BE2C (cell line): ENCODE measurements around the gene NHSL2.

ENCODE experiments used
- DNase-seq: peaks from one replicate; pipeline ENCODE4 v3.0.0-alpha.2; 2020
- H3K27me3 ChIP-seq: fragments of 250-450 bp; sonication (Bioruptor Pico); 2 replicates; pipeline ENCODE4 v1.5.1; 2020; ENCODE audit warnings: mild to moderate bottlenecking
- H3K36me3 ChIP-seq: fragments of 250-450 bp; sonication (Bioruptor Pico); 2 replicates; pipeline ENCODE4 v1.5.1; 2020; ENCODE audit warnings: mild to moderate bottlenecking
- H3K4me1 ChIP-seq: fragments of 250-450 bp; sonication (Bioruptor Pico); 2 replicates; pipeline ENCODE4 v1.5.1; 2020
- H3K4me3 ChIP-seq: 2 replicates; pipeline ENCODE4 v1.5.1; 2011; ENCODE audit warnings: low read depth, low read length
- H3K9me3 ChIP-seq: fragments of 250-450 bp; sonication (Bioruptor Pico); 2 replicates; pipeline ENCODE4 v1.5.1; 2020
- CTCF ChIP-seq: IDR thresholded peaks from 2 replicates; pipeline ENCODE4 v1.5.1; 2012; ENCODE audit warnings: mild to moderate bottlenecking, low read depth, low read length

NHSL2 gene

GRCh38 chrX:72040506-72040905, 129.9 kb downstream of the NHSL2 start:
- Histone ChIP-seq H3K4me3 (no peak overlapping the region), H3K4me1 (peaks cover 18% of the 10 kb centered on the region), H3K36me3 (no peaks in the 10 kb centered on the region), H3K9me3 (no peaks in the 10 kb centered on the region), H3K27me3 (no peaks in the 10 kb centered on the region)
- no peak for DNase-seq
- TF ChIP-seq CTCF: no peak

- H3K27me3 ChIP-seq: no peaks in the 10 kb centered on the region
- no peak for TF ChIP-seq CTCF
- DNase-seq: peak; percentile 8
- no peaks in the 10 kb centered on the region for H3K36me3 ChIP-seq
- H3K9me3 ChIP-seq: no peaks in the 10 kb centered on the region
- H3K4me3 ChIP-seq: no peak overlapping the region
- H3K4me1 ChIP-seq: peaks cover 25% of the 10 kb centered on the region
Observed at GRCh38 chrX:72041176-72041575, 130.5 kb downstream of the NHSL2 start.

- H3K27me3 ChIP-seq: no peaks in the 10 kb centered on the region
Observed at GRCh38 chrX:72041871-72042851, 131.5 kb downstream of the NHSL2 start.

GRCh38 chrX:72042852-72043248, 132.2 kb downstream of the NHSL2 start:
- no peaks in the 10 kb centered on the region for H3K9me3 ChIP-seq
- H3K4me3 ChIP-seq: no peak overlapping the region
- no peak for DNase-seq
- H3K27me3 ChIP-seq: no peaks in the 10 kb centered on the region
- no peak for TF ChIP-seq CTCF
- no peaks in the 10 kb centered on the region for H3K36me3 ChIP-seq
- peaks cover 32% of the 10 kb centered on the region for H3K4me1 ChIP-seq

More at GRCh38 chrX:72041871-72042851, 131.5 kb downstream of the NHSL2 start:
- Histone ChIP-seq H3K36me3 (no peaks in the 10 kb centered on the region), H3K4me3 (no peak overlapping the region), H3K4me1 (peaks cover 31% of the 10 kb centered on the region), H3K9me3 (no peaks in the 10 kb centered on the region)
- TF ChIP-seq CTCF: no peak
- DNase-seq: peak; percentile 19

GRCh38 chrX:72043636-72044035, 133.0 kb downstream of the NHSL2 start:
- H3K9me3 ChIP-seq: no peaks in the 10 kb centered on the region
- no peak for DNase-seq
- TF ChIP-seq CTCF: no peak
- no peak overlapping the region for H3K4me3 ChIP-seq
- peaks cover 32% of the 10 kb centered on the region for H3K4me1 ChIP-seq
- no peaks in the 10 kb centered on the region for H3K27me3 ChIP-seq
- no peaks in the 10 kb centered on the region for H3K36me3 ChIP-seq

- Histone ChIP-seq H3K9me3 (no peaks in the 10 kb centered on the region), H3K27me3 (no peaks in the 10 kb centered on the region), H3K4me1 (peaks cover 32% of the 10 kb centered on the region), H3K4me3 (no peak overlapping the region), H3K36me3 (no peaks in the 10 kb centered on the region)
- DNase-seq: no peak
- TF ChIP-seq CTCF: no peak
Observed at GRCh38 chrX:72045141-72045540, 134.5 kb downstream of the NHSL2 start.
